ENCODE data around the gene APH1B.

The APH1B gene

GRCh38 chr15:63330926-63331325, 53.5 kb downstream of the APH1B start:
- Histone ChIP-seq H3K27ac (no peak overlapping the region), H3K9me3 (no peaks in the 10 kb centered on the region), H3K36me3 (no peaks in the 10 kb centered on the region), H3K27me3 (no peaks in the 10 kb centered on the region), H3K4me3 (ENCODE audit: low read depth in 1 of 2, low read length in 1 of 2) (no peak overlapping the region), H3K4me1 (ENCODE audit: control insufficient read depth in 1 of 2, insufficient read depth in 1 of 2, low read depth in 1 of 2, low read length in 1 of 2) (no peaks in the 10 kb centered on the region)
- TF ChIP-seq CTCF (IDR thresholded peaks at IDR 0.05) = no peak

- no peak for TF ChIP-seq CTCF (IDR thresholded peaks at IDR 0.05)
- H3K9me3 ChIP-seq = no peaks in the 10 kb centered on the region
- no peaks in the 10 kb centered on the region for H3K27me3 ChIP-seq
- no peak overlapping the region for H3K4me3 ChIP-seq (ENCODE audit: low read depth in 1 of 2, low read length in 1 of 2)
- no peak overlapping the region for H3K27ac ChIP-seq
- H3K36me3 ChIP-seq = no peaks in the 10 kb centered on the region
- no peaks in the 10 kb centered on the region for H3K4me1 ChIP-seq (ENCODE audit: control insufficient read depth in 1 of 2, insufficient read depth in 1 of 2, low read depth in 1 of 2, low read length in 1 of 2)
Measured at GRCh38 chr15:63331456-63331855, 54.1 kb downstream of the APH1B start.

GRCh38 chr15:63332367-63333124, 55.1 kb downstream of the APH1B start:
- TF ChIP-seq CTCF (IDR thresholded peaks at IDR 0.05) = no peak
- H3K4me3 ChIP-seq (ENCODE audit: low read depth in 1 of 2, low read length in 1 of 2) = no peak overlapping the region
- H3K36me3 ChIP-seq = no peaks in the 10 kb centered on the region
- H3K27me3 ChIP-seq = no peaks in the 10 kb centered on the region
- H3K27ac ChIP-seq = no peak overlapping the region
- no peaks in the 10 kb centered on the region for H3K9me3 ChIP-seq
- no peaks in the 10 kb centered on the region for H3K4me1 ChIP-seq (ENCODE audit: control insufficient read depth in 1 of 2, insufficient read depth in 1 of 2, low read depth in 1 of 2, low read length in 1 of 2)

GRCh38 chr15:63334821-63335220, 57.4 kb downstream of the APH1B start:
- H3K36me3 ChIP-seq = no peaks in the 10 kb centered on the region
- no peak overlapping the region for H3K4me3 ChIP-seq (ENCODE audit: low read depth in 1 of 2, low read length in 1 of 2)
- TF ChIP-seq CTCF (IDR thresholded peaks at IDR 0.05) = no peak
- H3K27ac ChIP-seq = no peak overlapping the region
- H3K4me1 ChIP-seq (ENCODE audit: control insufficient read depth in 1 of 2, insufficient read depth in 1 of 2, low read depth in 1 of 2, low read length in 1 of 2) = no peaks in the 10 kb centered on the region
- H3K9me3 ChIP-seq = no peaks in the 10 kb centered on the region
- no peaks in the 10 kb centered on the region for H3K27me3 ChIP-seq

- Histone ChIP-seq H3K27ac (no peak overlapping the region), H3K36me3 (no peaks in the 10 kb centered on the region), H3K4me1 (ENCODE audit: control insufficient read depth in 1 of 2, insufficient read depth in 1 of 2, low read depth in 1 of 2, low read length in 1 of 2) (no peaks in the 10 kb centered on the region), H3K4me3 (ENCODE audit: low read depth in 1 of 2, low read length in 1 of 2) (no peak overlapping the region), H3K27me3 (no peaks in the 10 kb centered on the region), H3K9me3 (no peaks in the 10 kb centered on the region)
- no peak for TF ChIP-seq CTCF (IDR thresholded peaks at IDR 0.05)
Measured at GRCh38 chr15:63335543-63336240, 58.3 kb downstream of the APH1B start.
